VCaP (cell line): Measurements from ENCODE around the gene ARID1B.

Experiments
- H3K27ac ChIP-seq: fragments of 450-650 bp; 2 replicates; pipeline ENCODE4 v1.5.1; 2017
- CTCF ChIP-seq: fragments of 450-650 bp; conservative IDR thresholded peaks from 2 replicates; pipeline ENCODE4 v1.5.1; 2017; ENCODE audit warnings: mild to moderate bottlenecking, moderate library complexity

Gene ARID1B

GRCh38 chr6:157220485-157220884 lies 443.3 kb downstream of the ARID1B start:
- TF ChIP-seq CTCF, result no peak
- peak overlapping the region; percentile 75 for H3K27ac ChIP-seq

DNA sequence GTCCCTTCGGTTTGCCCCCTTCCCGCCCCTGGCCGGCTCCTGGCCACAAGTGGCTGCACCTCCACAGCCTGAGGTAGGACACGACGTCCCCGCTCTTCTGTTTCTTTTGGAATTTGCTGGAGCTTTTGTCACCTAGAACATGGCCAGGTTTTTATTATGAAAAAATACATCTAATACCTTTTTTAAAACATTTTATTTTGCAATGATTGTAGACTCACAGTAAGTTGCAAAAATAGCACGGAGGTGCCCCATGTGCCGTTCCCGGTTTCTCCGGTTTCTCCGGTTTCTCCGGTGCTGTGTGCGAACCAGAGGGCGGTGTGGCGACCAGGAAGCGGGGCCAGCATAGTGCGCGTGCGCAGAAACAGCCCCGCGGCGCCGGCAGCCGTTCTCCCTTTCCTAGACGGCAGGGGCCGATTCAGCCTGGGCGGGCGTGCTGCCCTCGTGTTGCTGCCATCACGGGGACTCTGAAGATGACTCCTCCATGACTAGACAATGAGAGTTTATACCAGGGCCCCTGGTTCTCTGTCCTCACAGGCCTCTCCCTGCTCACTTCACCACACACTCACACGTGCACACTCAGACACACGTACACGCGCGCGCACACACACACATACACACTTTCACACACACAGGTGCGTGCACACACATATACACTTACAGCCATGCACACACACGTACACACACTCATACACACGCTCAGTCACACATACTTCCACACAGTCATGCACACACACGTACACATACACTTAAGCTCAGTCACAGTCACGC lies 444.1 kb downstream of the ARID1B start:
- peak overlapping the region; percentile 75 for H3K27ac ChIP-seq
- TF ChIP-seq CTCF, result no peak; the same call in 1 of the 2 replicates

DNA sequence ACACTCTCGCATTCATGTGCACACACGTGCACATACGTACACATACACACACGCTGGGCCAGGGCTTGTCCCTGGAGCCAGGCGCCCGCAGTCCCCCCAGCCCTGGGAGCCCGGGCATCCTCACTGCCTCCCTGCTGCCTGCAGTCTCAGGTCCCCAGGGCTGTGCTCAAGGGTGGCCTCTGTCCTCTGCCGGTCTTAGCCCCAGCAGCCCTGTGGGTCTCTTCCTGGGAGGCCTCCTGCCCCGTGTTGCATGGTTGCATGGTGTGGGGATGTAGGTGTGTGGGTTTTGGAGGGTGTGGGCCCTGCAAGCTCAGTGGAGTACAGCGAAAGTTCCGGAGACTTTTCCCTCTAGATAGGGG lies 444.6 kb downstream of the ARID1B start:
- H3K27ac ChIP-seq, result peak overlapping the region; percentile 75; the same call in 1 of the 2 replicates

DNA sequence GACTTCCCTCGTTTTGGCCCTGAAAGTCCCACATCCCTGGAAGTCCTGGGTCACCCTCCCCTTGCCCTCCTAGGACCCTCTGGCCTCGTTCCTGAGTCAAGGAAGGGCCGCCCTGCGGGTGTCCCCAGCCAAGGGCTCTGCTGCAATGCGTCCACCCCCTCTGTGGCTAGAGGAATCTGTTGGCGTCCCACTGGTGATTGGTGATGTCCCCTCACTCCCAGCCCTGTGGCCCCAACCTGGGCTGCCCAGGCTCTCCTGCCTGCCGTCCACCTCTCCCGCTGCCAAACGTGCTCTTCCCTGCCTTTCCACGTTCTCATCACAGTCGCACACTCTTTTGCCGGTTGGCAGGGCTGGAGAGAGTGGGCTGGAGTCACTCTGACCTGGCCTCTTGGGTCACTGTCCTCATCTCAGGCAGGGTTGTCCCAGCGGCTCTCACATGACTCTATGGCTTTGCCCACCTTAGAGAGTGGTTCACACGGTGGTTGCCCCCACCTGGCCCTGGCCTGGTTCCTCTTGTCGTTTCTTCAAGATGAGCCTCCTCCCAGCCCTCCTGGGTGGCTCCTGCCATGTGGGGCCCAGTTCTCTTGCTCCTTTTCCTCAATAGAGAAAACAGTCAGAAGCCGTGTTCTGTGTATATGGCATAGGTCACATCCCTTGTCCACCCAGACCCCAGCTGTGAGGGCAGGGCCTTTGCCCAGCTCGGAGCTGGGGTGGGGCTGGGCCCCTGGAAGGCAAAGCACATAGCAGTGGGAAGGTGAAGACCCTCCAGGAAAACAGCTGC lies 445.2 kb downstream of the ARID1B start:
- no peak overlapping the region; the same call in 1 of the 2 replicates for H3K27ac ChIP-seq
- no peak for TF ChIP-seq CTCF

More for the DNA sequence above, 444.6 kb downstream of the ARID1B start:
- no peak for TF ChIP-seq CTCF

- TF ChIP-seq CTCF, result no peak
- H3K27ac ChIP-seq, result no peak overlapping the region
These were observed 445.8 kb downstream of the ARID1B start for GRCh38 chr6:157223021-157223430.

DNA sequence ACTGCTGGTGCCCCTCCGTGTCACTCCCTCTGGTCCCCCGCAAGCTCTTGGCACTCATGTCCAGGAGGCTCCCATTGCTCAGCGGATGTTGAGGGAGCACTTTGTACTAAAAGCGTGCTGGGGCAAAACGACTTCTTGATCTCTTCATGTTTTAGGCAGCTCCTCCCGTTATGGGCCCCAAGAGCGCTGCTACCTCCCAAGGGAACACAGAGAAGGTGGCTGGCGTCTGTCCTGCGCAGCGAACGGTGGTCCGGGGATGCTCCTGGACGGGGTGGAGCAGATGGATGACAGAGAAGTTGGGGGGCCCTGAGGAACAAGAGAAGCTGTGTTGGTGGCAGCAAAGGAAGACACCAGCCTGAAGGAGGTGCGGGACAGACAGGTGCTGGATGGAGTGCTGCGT lies 446.3 kb downstream of the ARID1B start:
- no peak for TF ChIP-seq CTCF
- no peak overlapping the region for H3K27ac ChIP-seq

- no peak overlapping the region for H3K27ac ChIP-seq
- TF ChIP-seq CTCF, result no peak
These were observed 447.2 kb downstream of the ARID1B start for GRCh38 chr6:157224178-157224950.
